BJ (cell line): ENCODE measurements around the gene GAPDH. TPM values are rescaled to one million over a fixed set of nuclear protein-coding genes. Genes with fewer than 3 reads are reported as not detected.

Experiments used
- CTCF ChIA-PET: fragments of 350-600 bp; formaldehyde crosslinking; extraction: SDS; loops from one replicate; lab custom pipeline; 2021; ENCODE audit warnings: antibody characterized with exemption, inconsistent platforms; lab: Yijun Ruan, JAX
- POLR2A ChIA-PET: fragments of 300-600 bp; sonication (Branson Sonifier 250); formaldehyde crosslinking; extraction: SDS; loops from one replicate; lab custom pipeline; 2021; ENCODE audit warnings: antibody characterized with exemption; lab: Charles Lee
- DNase-seq: peaks from one replicate; pipeline ENCODE4 v3.0.0-alpha.2; 2011; ENCODE audit warnings: low read depth
- H3K27me3 ChIP-seq: 2 replicates; pipeline ENCODE4 v1.6.0; 2011; ENCODE audit warnings: low read length; ENCODE audit not compliant: control insufficient read depth, insufficient read depth
- H3K36me3 ChIP-seq: 2 replicates; pipeline ENCODE4 v1.5.1; 2011; ENCODE audit warnings: low read length; ENCODE audit not compliant: control insufficient read depth, insufficient read depth
- H3K4me3 ChIP-seq: 2 replicates; pipeline ENCODE4 v1.5.1; 2011; ENCODE audit warnings: low read depth, mild to moderate bottlenecking, control low read depth, low read length
- CTCF ChIP-seq: IDR thresholded peaks from 2 replicates; pipeline ENCODE4 v1.5.1; 2011; ENCODE audit warnings: low read depth, mild to moderate bottlenecking, control low read depth, inconsistent platforms, low read length, moderate library complexity; ENCODE audit not compliant: insufficient read depth
- polyA plus RNA-seq: library from polyadenylated mRNA; depleted of rRNA; stranded (reverse); fragments of >200 nt; gene quantifications from 2 replicates; pipeline ENCODE4 v1.2.3, GENCODE V29; 2011

The GAPDH gene
- polyA plus RNA-seq, 1 experiment, result 18,709 TPM

GRCh38 chr12:6533653-6533922 lies 729 bp upstream of the GAPDH start:
- H3K36me3 ChIP-seq, result peaks cover 47% of the 10 kb centered on the region
- POLR2A ChIA-PET, result interaction anchor here (0.5 to 2.0 kb wide), 21 partner anchors 15 to 400 kb away, joined by 3 to 30 read pairs (median 10); partner anchors contain the start of genes MRPL51, TNFRSF1A, VAMP1 and ZNF384
- no peak for TF ChIP-seq CTCF
- H3K4me3 ChIP-seq, result peak overlapping the region; percentile 88
- CTCF ChIA-PET, result interaction anchor here (8.6 kb wide), 1 partner anchor 19 kb away, joined by 157 read pairs; the partner anchor contains the start of gene IFFO1
- DNase-seq, result no peak
- no peaks in the 10 kb centered on the region for H3K27me3 ChIP-seq

GRCh38 chr12:6534695-6534944 lies 303 bp downstream of the GAPDH start:
- peak overlapping the region; percentile 88 for H3K4me3 ChIP-seq
- ChIA-PET POLR2A (interaction anchor here (0.6 to 1.8 kb wide), 8 partner anchors 10 to 209 kb away, joined by 4 to 29 read pairs (median 12); partner anchors contain the start of genes MRPL51 and ZNF384), CTCF (interaction anchor here (0.5 to 8.6 kb wide), 4 partner anchors 18 to 212 kb away, joined by 3 to 157 read pairs (median 6); partner anchors contain the start of gene IFFO1)
- DNase-seq, result no peak
- H3K36me3 ChIP-seq, result peaks cover 44% of the 10 kb centered on the region
- TF ChIP-seq CTCF, result no peak
- no peaks in the 10 kb centered on the region for H3K27me3 ChIP-seq

GRCh38 chr12:6534945-6535696 lies 804 bp downstream of the GAPDH start:
- POLR2A ChIA-PET, result interaction anchor here (0.7 to 1.8 kb wide), 4 partner anchors 9 to 199 kb away, joined by 4 to 23 read pairs (median 12); no protein-coding TSS in a partner anchor
- TF ChIP-seq CTCF, result no peak
- Histone ChIP-seq H3K27me3 (no peaks in the 10 kb centered on the region), H3K4me3 (peak overlapping the region; percentile 88), H3K36me3 (peaks cover 42% of the 10 kb centered on the region)
- no peak for DNase-seq
- CTCF ChIA-PET, result interaction anchor here (0.5 to 8.6 kb wide), 5 partner anchors 18 to 212 kb away, joined by 3 to 157 read pairs (median 6); partner anchors contain the start of genes IFFO1 and VAMP1

GRCh38 chr12:6535697-6535946 lies 1.3 kb downstream of the GAPDH start:
- no peak for TF ChIP-seq CTCF
- Histone ChIP-seq H3K36me3 (peaks cover 42% of the 10 kb centered on the region), H3K27me3 (no peaks in the 10 kb centered on the region), H3K4me3 (peak overlapping the region; percentile 88)
- ChIA-PET CTCF (interaction anchor here (1.6 to 8.6 kb wide), 4 partner anchors 17 to 213 kb away, joined by 4 to 157 read pairs (median 7); partner anchors contain the start of genes IFFO1 and VAMP1), POLR2A (interaction anchor here (0.6 to 1.8 kb wide), 3 partner anchors 13 to 153 kb away, joined by 6 to 16 read pairs (median 7); partner anchors contain the start of gene ZNF384)
- no peak for DNase-seq

- DNase-seq, result no peak
- CTCF ChIA-PET, result interaction anchor here (0.9 to 8.6 kb wide), 5 partner anchors 17 to 213 kb away, joined by 3 to 157 read pairs (median 6); partner anchors contain the start of genes IFFO1 and VAMP1
- Histone ChIP-seq H3K4me3 (peak overlapping the region; percentile 88), H3K27me3 (no peaks in the 10 kb centered on the region), H3K36me3 (peaks cover 39% of the 10 kb centered on the region)
- no peak for TF ChIP-seq CTCF
- POLR2A ChIA-PET, result interaction anchor here (0.6 to 1.8 kb wide), 3 partner anchors 13 to 153 kb away, joined by 6 to 16 read pairs (median 7); partner anchors contain the start of gene ZNF384
Measured at GRCh38 chr12:6535960-6536847, 1.9 kb downstream of the GAPDH start.
